K562 (cell line): ENCODE data around the gene CDKN2D. TPM values are rescaled to one million over a fixed set of nuclear protein-coding genes. Genes with fewer than 3 reads are reported as not detected.

ENCODE experiments used
- BCOR ChIP-seq: fragments of 450-650 bp; IDR thresholded peaks from 2 replicates; pipeline ENCODE4 v1.6.1; 2016
- BRD9 ChIP-seq: fragments of 450-650 bp; IDR thresholded peaks from 2 replicates; pipeline ENCODE4 v1.6.1; 2018; ENCODE audit warnings: low read depth; ENCODE audit not compliant: partially characterized antibody
- CBX1 ChIP-seq: sonication (generic); IDR thresholded peaks from 2 replicates; pipeline ENCODE4 v1.6.1; 2016; ENCODE audit warnings: antibody characterized with exemption, low read depth, mild to moderate bottlenecking
- CBX2 ChIP-seq: fragments of 200-600 bp; sonication (generic); IDR thresholded peaks from one replicate; pipeline ENCODE4 v1.6.1; 2012; ENCODE audit warnings: mild to moderate bottlenecking, low read length, inconsistent platforms; ENCODE audit not compliant: insufficient read depth, poor library complexity, severe bottlenecking
- CCAR2 ChIP-seq: fragments of 200-400 bp; formaldehyde crosslinking; IDR thresholded peaks from 2 replicates; pipeline ENCODE4 v1.6.1; 2017; ENCODE audit warnings: mild to moderate bottlenecking, low read depth, low read length
- CREB1 ChIP-seq, 2 experiments: sonication (generic) in 1 of 2; formaldehyde crosslinking in 1 of 2; IDR thresholded peaks; 2 replicates each; pipeline versions ENCODE4 v1.6.1 to v1.8.0; 2012 to 2022; ENCODE audit warnings: inconsistent platforms in 1 of 2, mild to moderate bottlenecking in 1 of 2, missing genetic modification reagents in 1 of 2, moderate library complexity in 1 of 2
- FOSL1 ChIP-seq: fragments of 200-800 bp; sonication (Bioruptor generic); conservative IDR thresholded peaks from 2 replicates; pipeline ENCODE4 v1.6.1; 2016; ENCODE audit warnings: missing genetic modification characterization, missing compliant biosample characterization
- FOXM1 ChIP-seq, 2 experiments: fragments of 450-650 bp in 1 of 2; sonication (generic) in 1 of 2; formaldehyde crosslinking in 1 of 2; IDR thresholded peaks; 2 replicates each; pipeline versions ENCODE4 v1.6.1 to v1.9.0; 2017 to 2022; ENCODE audit warnings: low read depth in 2 of 2, mild to moderate bottlenecking in 2 of 2, missing genetic modification reagents in 1 of 2, moderate library complexity in 1 of 2
- KDM5B ChIP-seq: fragments of 200-600 bp; sonication (generic); IDR thresholded peaks from 2 replicates; pipeline ENCODE4 v1.6.1; 2012; ENCODE audit warnings: low read depth, mild to moderate bottlenecking, moderate library complexity, low read length, control low read depth, inconsistent platforms; ENCODE audit not compliant: insufficient replicate concordance
- KLF6 ChIP-seq: fragments of 250-450 bp; sonication (Bioruptor Pico); IDR thresholded peaks from 2 replicates; pipeline ENCODE4 v1.4.0; 2020; ENCODE audit warnings: mild to moderate bottlenecking, moderate library complexity, borderline replicate concordance
- NCOA4 ChIP-seq: fragments of 450-650 bp; IDR thresholded peaks from 2 replicates; pipeline ENCODE4 v1.6.1; 2018; ENCODE audit warnings: mild to moderate bottlenecking; ENCODE audit not compliant: partially characterized antibody
- PHF20 ChIP-seq: fragments of 450-650 bp; IDR thresholded peaks from 2 replicates; pipeline ENCODE4 v1.6.1; 2018; ENCODE audit not compliant: partially characterized antibody
- PTBP1 ChIP-seq: fragments of 200-400 bp; formaldehyde crosslinking; IDR thresholded peaks from 2 replicates; pipeline ENCODE4 v1.6.1; 2017; ENCODE audit warnings: low read depth, low read length
- RBM25 ChIP-seq: fragments of 200-400 bp; formaldehyde crosslinking; IDR thresholded peaks from 2 replicates; pipeline ENCODE4 v1.6.1; 2018; ENCODE audit warnings: low read length, low read depth, moderate library complexity; ENCODE audit not compliant: severe bottlenecking
- RCOR1 ChIP-seq, 2 experiments: IDR thresholded peaks; 2 replicates each; pipeline ENCODE4 v1.6.1; 2012; ENCODE audit warnings: low read depth in 2 of 2, low read length in 2 of 2, borderline replicate concordance in 1 of 2, improper control_type of control experiment in 1 of 2
- SMARCA5 ChIP-seq: fragments of 450-650 bp; IDR thresholded peaks from 2 replicates; pipeline ENCODE4 v1.6.1; 2016
- XRCC5 ChIP-seq: fragments of 200-400 bp; formaldehyde crosslinking; IDR thresholded peaks from 2 replicates; pipeline ENCODE4 v1.6.1; 2017; ENCODE audit warnings: low read depth, mild to moderate bottlenecking, low read length
- ZBTB40 ChIP-seq, 2 experiments: fragments of 450-650 bp in 1 of 2; sonication (generic) in 1 of 2; formaldehyde crosslinking in 1 of 2; IDR thresholded peaks; 2 replicates each; pipeline versions ENCODE4 v1.7.1 to v1.9.0; 2016 to 2022; ENCODE audit warnings: inconsistent platforms in 1 of 2, mild to moderate bottlenecking in 1 of 2, missing genetic modification reagents in 1 of 2
- ZNF121 ChIP-seq: sonication (generic); formaldehyde crosslinking; conservative IDR thresholded peaks from 2 replicates; pipeline ENCODE4 v1.8.0; 2022; ENCODE audit warnings: missing genetic modification reagents
- ZNF696 ChIP-seq: fragments of 250-450 bp; sonication (Bioruptor Pico); conservative IDR thresholded peaks from 2 replicates; pipeline ENCODE4 v1.4.0; 2020; ENCODE audit warnings: mild to moderate bottlenecking, moderate library complexity
- polyA plus RNA-seq, 8 experiments: library from polyadenylated mRNA; depleted of rRNA in 4 of 8; stranded (reverse) in 5 of 8; unstranded in 3 of 8; fragments of >200 nt; fragmentation: Nextera tagmentation in 2 of 8; fragmentation: Illumina TruSeq in 1 of 8; extraction: Ambion mirVana in 2 of 8; extraction: Trizol in 1 of 8; gene quantifications; 2 replicates each; pipeline versions ENCODE4 v1.2.1 to v1.2.3, GENCODE V29; 2011 to 2014; ENCODE audit warnings: inconsistent platforms in 1 of 8, missing spikeins in 1 of 8
- total RNA-seq, 7 experiments: library from RNA; depleted of rRNA in 6 of 7; stranded (reverse); fragments of >200 nt in 6 of 7; fragmentation: Illumina TruSeq in 2 of 7; extraction: Trizol in 2 of 7; gene quantifications; 2 replicates each; pipeline versions ENCODE4 v1.2.1 to v1.2.3, GENCODE V29; 2011 to 2021; ENCODE audit warnings: low replicate concordance in 1 of 7

CDKN2D gene
- total and polyA plus RNA-seq, 9 of the 15 experiments (the other 6 are each of a cell fraction or from before 2014, with no cell fraction given) = 0.41 to 8.2 (median 3.7) TPM

DNA sequence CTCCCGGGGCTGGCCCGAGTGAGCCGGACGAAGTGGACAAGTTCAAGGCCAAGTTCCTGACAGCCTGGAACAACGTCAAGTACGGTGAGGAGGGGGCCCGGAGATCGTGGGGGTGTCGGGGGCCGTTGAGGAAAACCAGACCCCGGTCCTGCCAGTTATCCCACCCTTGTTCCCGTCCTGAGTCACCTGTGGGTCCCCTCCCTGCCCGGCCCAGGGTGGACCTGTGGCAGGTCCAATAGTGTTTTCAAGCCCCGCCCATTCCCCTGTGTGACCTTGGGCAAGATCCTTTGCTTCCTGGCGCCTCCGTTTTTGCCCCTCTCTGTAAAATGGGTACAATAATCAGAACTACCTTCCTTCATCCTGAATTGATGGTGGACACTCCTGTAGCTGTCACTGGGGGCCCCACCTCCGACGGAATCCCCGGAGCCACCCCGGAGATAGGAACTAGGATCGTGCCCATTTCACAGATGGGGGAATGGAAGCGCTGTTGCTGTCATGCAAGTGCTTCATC, 24.5 kb downstream of the CDKN2D start (continued):
- TF ChIP-seq SMARCA5 (peak; percentile 93), RBM25 (peak; percentile 94), PTBP1 (peak; percentile 91; the same call in 1 of the 2 replicates), ZNF121 (CRISPR knock-in tag) (no peak), CBX2 (no peak), FOXM1 (IDR thresholded peaks at IDR 0.05; ENCODE audit: low read depth) (0 out of 2 replicates have a peak, but pooled peaks have one; percentile 31), FOXM1 (CRISPR knock-in tag; IDR thresholded peaks at IDR 0.05; ENCODE audit: low read depth) (no peak), BRD9 (peak; percentile 25), RCOR1 (IDR thresholded peaks at IDR 0.05; ENCODE audit: borderline replicate concordance in 1 of 2, low read depth in 2 of 2, low read length in 2 of 2) (peak in 1 of 2 experiments; percentile 28; a peak in 1 of 4 replicates), CCAR2 (no peak), FOSL1 (no peak), PHF20 (peak; percentile 40), BCOR (peak; percentile 96), ZBTB40 (IDR thresholded peaks at IDR 0.05) (0 out of 2 replicates have a peak, but pooled peaks have one; percentile 18), ZBTB40 (CRISPR knock-in tag; IDR thresholded peaks at IDR 0.05) (no peak), CREB1 (IDR thresholded peaks at IDR 0.05) (no peak), CREB1 (CRISPR knock-in tag; IDR thresholded peaks at IDR 0.05) (no peak), XRCC5 (0 out of 2 replicates have a peak, but pooled peaks have one; percentile 26), KDM5B (peak; percentile 20), ZNF696 (no peak), CBX1 (peak; percentile 52), KLF6 (CRISPR knock-in tag) (no peak), NCOA4 (peak; percentile 69)
